HepG2 (cell line): ENCODE measurements around the gene KCNJ4. TPM values are rescaled to one million over a fixed set of nuclear protein-coding genes. Genes with fewer than 3 reads are reported as not detected.
A peak's percentile ranks its signal among the peaks of the same experiment; 100 is the strongest.

Experiments
- ATAC-seq: fragments of 200-7000 bp; cut with Tn5 transposase; 3 replicates; pipeline ENCODE4 v1.9.1; 2020; ENCODE audit warnings: mild to moderate bottlenecking, moderate library complexity
- BruUV-seq: library from RNA; stranded (reverse); fragments of 400-500 nt; replicated peaks from 2 replicates; lab custom pipeline; 2021; lab: Mats Ljungman, UMichigan
- CTCF ChIA-PET: fragments of 300-600 bp; formaldehyde crosslinking; extraction: SDS; loops from one replicate; lab custom pipeline; 2021; ENCODE audit warnings: low total read pairs, inconsistent platforms, low intra/inter-chr PET ratio; lab: Yijun Ruan, JAX
- POLR2A ChIA-PET: fragments of 350-600 bp; sonication (Branson Sonifier 250); formaldehyde crosslinking; loops from one replicate; lab custom pipeline; 2020; ENCODE audit warnings: antibody characterized with exemption, inconsistent platforms; lab: Yijun Ruan, JAX
- DNase-seq: peaks from one replicate; pipeline ENCODE4 v3.0.0-alpha.2; 2015; ENCODE audit warnings: low spot score
- FAIRE-seq: peaks from 3 replicates; lab custom pipeline; 2011; peaks lifted over from hg19 to GRCh38; lab: Jason Lieb, UNC
- H2AFZ ChIP-seq: one replicate; pipeline ENCODE4 v1.6.1; 2011; ENCODE audit warnings: low read length, inconsistent platforms
- H3K27ac ChIP-seq: fragments of 300-600 bp; 3 replicates; pipeline ENCODE4 v1.8.0; 2011; ENCODE audit warnings: mixed run types, mild to moderate bottlenecking, mixed read lengths, low read length, inconsistent platforms; ENCODE audit not compliant: insufficient read depth; ENCODE audit errors: extremely low read length
- H3K27me3 ChIP-seq, 2 experiments: fragments of 200-600 bp in 1 of 2; 2 replicates in 1 of 2; 3 replicates in 1 of 2; pipeline versions ENCODE4 v1.6.0 to v1.8.0; 2011; ENCODE audit warnings: low read length in 2 of 2, mild to moderate bottlenecking in 2 of 2, moderate library complexity in 2 of 2, inconsistent platforms in 1 of 2; ENCODE audit not compliant: insufficient read depth in 2 of 2, control insufficient read depth in 1 of 2
- H3K36me3 ChIP-seq, 2 experiments: fragments of 200-600 bp in 1 of 2; replicated peaks in 1 of 2; 2 replicates in 1 of 2; 3 replicates in 1 of 2; pipeline versions ENCODE4 v1.5.1 to v1.8.0; 2011; ENCODE audit warnings: low read length in 2 of 2, inconsistent platforms in 1 of 2; ENCODE audit not compliant: insufficient read depth in 2 of 2, control insufficient read depth in 1 of 2
- H3K4me1 ChIP-seq: 2 replicates; pipeline ENCODE4 v1.5.1; 2012; ENCODE audit warnings: low read length, inconsistent platforms; ENCODE audit not compliant: insufficient read depth
- H3K4me2 ChIP-seq: 2 replicates; pipeline ENCODE4 v1.6.0; 2011; ENCODE audit warnings: low read depth, low read length, inconsistent platforms
- H3K4me3 ChIP-seq, 3 experiments: fragments of 200-600 bp in 1 of 3; sonication (generic), shearing (Covaris generic) in 1 of 3; replicated peaks in 1 of 3; 2 replicates each; pipeline ENCODE4 v1.5.1; 2011 to 2016; ENCODE audit warnings: low read length in 3 of 3, inconsistent platforms in 2 of 3, low read depth in 2 of 3, mild to moderate bottlenecking in 2 of 3, control low read depth in 1 of 3, mixed read lengths in 1 of 3; ENCODE audit not compliant: insufficient read depth in 1 of 3
- H3K79me2 ChIP-seq: one replicate; pipeline ENCODE4 v1.6.1; 2011; ENCODE audit warnings: low read length, inconsistent platforms; ENCODE audit not compliant: insufficient read depth
- H3K9ac ChIP-seq: 2 replicates; pipeline ENCODE4 v1.6.0; 2011; ENCODE audit warnings: mild to moderate bottlenecking, low read depth, low read length, inconsistent platforms; ENCODE audit not compliant: insufficient read depth
- H3K9me3 ChIP-seq: 2 replicates; pipeline ENCODE4 v1.5.1; 2012; ENCODE audit warnings: mild to moderate bottlenecking, low read length
- H4K20me1 ChIP-seq: 2 replicates; pipeline ENCODE4 v1.6.0; 2011; ENCODE audit warnings: inconsistent platforms, mild to moderate bottlenecking, low read length, moderate library complexity; ENCODE audit not compliant: insufficient read depth
- BHLHE40 ChIP-seq: IDR thresholded peaks from 2 replicates; pipeline ENCODE4 v1.6.1; 2011; ENCODE audit warnings: low read length, improper control_type of control experiment
- EZH2 ChIP-seq: conservative IDR thresholded peaks from 2 replicates; pipeline ENCODE4 v1.6.1; 2012; ENCODE audit warnings: mild to moderate bottlenecking, low read depth, low read length, moderate library complexity
- KLF9 ChIP-seq: IDR thresholded peaks from 2 replicates; pipeline ENCODE4 v1.6.1; 2016; ENCODE audit warnings: low read depth
- NCOA5 ChIP-seq: sonication (generic); formaldehyde crosslinking; IDR thresholded peaks from 2 replicates; pipeline ENCODE4 v1.4.0; 2020; ENCODE audit warnings: missing genetic modification reagents
- PCBP1 ChIP-seq: fragments of 200-400 bp; formaldehyde crosslinking; IDR thresholded peaks from 2 replicates; pipeline ENCODE4 v1.6.1; 2017; ENCODE audit warnings: mild to moderate bottlenecking, low read depth, low read length, borderline replicate concordance
- POGK ChIP-seq: sonication (generic); formaldehyde crosslinking; conservative IDR thresholded peaks from 2 replicates; pipeline ENCODE4 v1.8.0; 2022; ENCODE audit warnings: mild to moderate bottlenecking, moderate library complexity, missing genetic modification reagents
- RCOR2 ChIP-seq: IDR thresholded peaks from 2 replicates; pipeline ENCODE4 v1.6.1; 2016; ENCODE audit warnings: missing biosample characterization, missing genetic modification reagents
- RFX3 ChIP-seq: IDR thresholded peaks from 2 replicates; pipeline ENCODE4 v1.6.1; 2016; ENCODE audit warnings: missing biosample characterization, missing genetic modification reagents
- SRSF9 ChIP-seq: fragments of 200-400 bp; formaldehyde crosslinking; IDR thresholded peaks from 2 replicates; pipeline ENCODE4 v1.6.1; 2018; ENCODE audit warnings: borderline replicate concordance, mild to moderate bottlenecking, low read depth, low read length; ENCODE audit not compliant: insufficient read depth, poor library complexity, severe bottlenecking
- YY1 ChIP-seq: IDR thresholded peaks from 2 replicates; pipeline ENCODE4 v1.6.1; 2011; ENCODE audit warnings: low read length, low read depth, moderate library complexity, mild to moderate bottlenecking; ENCODE audit not compliant: insufficient read depth, insufficient replicate concordance
- ZSCAN9 ChIP-seq: IDR thresholded peaks from 2 replicates; pipeline ENCODE4 v1.6.1; 2016; ENCODE audit warnings: borderline replicate concordance
- WGBS: methylation state at CpG from one replicate; pipeline ENCODE4 v1.1.6; 2017; ENCODE audit warnings: low lambda C conversion rate; 5-methylcytosine and 5-hydroxymethylcytosine counted together
- in situ Hi-C: cut with HindIII; loops from 2 replicates; pipeline ENCODE4 v1.10.0; 2017; ENCODE audit warnings: low pct_unique_long_range_greater_than_20kb; ENCODE audit not compliant: extremely low pct_ligation_motif_present
- intact Hi-C: fragments of 100-400 bp; cut with micrococcal nuclease; formaldehyde crosslinking; loops from one replicate; pipeline ENCODE4 v1.10.0; 2022; ENCODE audit not compliant: unreplicated experiment
- polyA plus RNA-seq, 8 experiments: library from polyadenylated mRNA; depleted of rRNA in 3 of 8; stranded (reverse) in 7 of 8; unstranded in 1 of 8; fragments of >200 nt; fragmentation: Illumina TruSeq in 4 of 8; extraction: Trizol in 4 of 8; gene quantifications; 2 replicates each; pipeline versions ENCODE4 v1.2.1 to v1.2.3, GENCODE V29; 2011 to 2016; ENCODE audit warnings: low read depth in 4 of 8, missing spikeins in 1 of 8, mixed read lengths in 1 of 8; ENCODE audit not compliant: insufficient read depth in 1 of 8
- total RNA-seq, 5 experiments: library from RNA; depleted of rRNA; stranded (reverse); fragments of >200 nt; fragmentation: Illumina TruSeq; extraction: Trizol; gene quantifications; 2 replicates each; pipeline ENCODE4 v1.2.3, GENCODE V29; 2016; ENCODE audit warnings: low read depth in 1 of 5
- TF ChIP-seq, protein P1 (sequence below): sonication (generic); formaldehyde crosslinking; IDR thresholded peaks from 2 replicates; pipeline ENCODE4 v1.4.0; 2020; ENCODE audit warnings: missing genetic modification reagents
- TF ChIP-seq, protein P2 (sequence below): sonication (generic); formaldehyde crosslinking; IDR thresholded peaks from 2 replicates; pipeline ENCODE4 v1.4.0; 2020; ENCODE audit warnings: missing genetic modification reagents
- TF ChIP-seq, protein P3 (sequence below): sonication (generic); formaldehyde crosslinking; IDR thresholded peaks from 2 replicates; pipeline ENCODE4 v1.4.0; 2020; ENCODE audit warnings: missing genetic modification reagents

KCNJ4 gene
- total and polyA plus RNA-seq, 2 of the 13 experiments (the other 11 are each of a cell fraction or from before 2014, with no cell fraction given): not detected

DNA sequence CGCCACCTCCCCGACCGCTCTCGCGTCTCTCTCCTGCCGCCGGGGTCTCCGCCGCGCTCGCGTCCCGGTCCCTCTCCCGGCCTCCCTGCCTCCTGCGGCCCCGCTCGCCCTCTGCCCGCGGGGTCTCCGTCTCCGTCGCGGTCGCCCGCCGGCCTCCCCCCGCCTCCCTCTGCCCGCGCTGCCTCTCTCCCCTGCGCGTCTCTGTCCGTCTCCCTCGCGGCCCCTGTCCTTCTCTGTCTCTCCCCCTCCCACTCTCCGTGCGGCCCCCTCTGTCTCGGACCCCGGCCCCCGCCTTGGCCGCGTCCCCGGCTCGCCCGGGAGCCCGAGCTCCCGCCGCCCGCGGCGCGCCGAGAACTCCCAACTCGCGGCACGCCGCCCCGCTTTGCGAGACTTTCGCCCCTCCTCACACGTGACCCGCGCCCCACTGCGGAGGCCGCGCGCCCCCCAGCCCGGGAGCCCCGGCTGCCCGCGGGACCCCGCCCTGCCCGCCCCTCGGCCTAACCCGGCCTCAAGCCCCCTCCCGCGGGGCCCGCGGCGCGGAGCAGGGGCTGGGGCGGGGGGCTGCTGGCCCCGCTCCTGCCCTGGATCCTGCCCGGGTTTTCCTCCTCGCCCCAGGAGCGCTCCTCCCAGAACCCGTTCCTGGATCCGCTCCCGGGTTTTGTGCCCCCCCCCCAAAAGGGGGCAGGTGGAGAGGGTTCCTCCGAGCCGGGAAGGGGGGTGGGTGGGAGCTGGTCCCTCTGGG is 702 bp upstream of the KCNJ4 start (continued):
- TF ChIP-seq, protein P1, sequence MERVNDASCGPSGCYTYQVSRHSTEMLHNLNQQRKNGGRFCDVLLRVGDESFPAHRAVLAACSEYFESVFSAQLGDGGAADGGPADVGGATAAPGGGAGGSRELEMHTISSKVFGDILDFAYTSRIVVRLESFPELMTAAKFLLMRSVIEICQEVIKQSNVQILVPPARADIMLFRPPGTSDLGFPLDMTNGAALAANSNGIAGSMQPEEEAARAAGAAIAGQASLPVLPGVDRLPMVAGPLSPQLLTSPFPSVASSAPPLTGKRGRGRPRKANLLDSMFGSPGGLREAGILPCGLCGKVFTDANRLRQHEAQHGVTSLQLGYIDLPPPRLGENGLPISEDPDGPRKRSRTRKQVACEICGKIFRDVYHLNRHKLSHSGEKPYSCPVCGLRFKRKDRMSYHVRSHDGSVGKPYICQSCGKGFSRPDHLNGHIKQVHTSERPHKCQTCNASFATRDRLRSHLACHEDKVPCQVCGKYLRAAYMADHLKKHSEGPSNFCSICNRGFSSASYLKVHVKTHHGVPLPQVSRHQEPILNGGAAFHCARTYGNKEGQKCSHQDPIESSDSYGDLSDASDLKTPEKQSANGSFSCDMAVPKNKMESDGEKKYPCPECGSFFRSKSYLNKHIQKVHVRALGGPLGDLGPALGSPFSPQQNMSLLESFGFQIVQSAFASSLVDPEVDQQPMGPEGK: peak; percentile 87
- TF ChIP-seq RFX3 (CRISPR knock-in tag) (no peak), PCBP1 (peak; percentile 70; the same call in 1 of the 2 replicates), BHLHE40 (peak; percentile 38; the same call in 1 of the 2 replicates)

- in situ Hi-C loops (no loop called here), intact Hi-C loops (no loop called here)
- no peak overlapping the region for H3K27ac ChIP-seq
- peaks cover 19 to 79% of the 10 kb centered on the region in 2 experiments for H3K27me3 ChIP-seq
- H4K20me1 ChIP-seq: no peaks in the 10 kb centered on the region
- peak overlapping the region; percentile 10 to 73 (median 21); a peak in 3 of 6 replicates for H3K4me3 ChIP-seq
- ATAC-seq: peak; percentile 23; the same call in 2 of the 3 replicates
- WGBS: 4% methylated on average over 5 of the region's 67 CpGs
- DNase-seq: no peak
- no peak for FAIRE-seq
- no TSS peak for BruUV-seq
- H3K9me3 ChIP-seq: no peaks in the 10 kb centered on the region
- POLR2A ChIA-PET: no interaction called here
- no peak overlapping the region for H2AFZ ChIP-seq
- H3K79me2 ChIP-seq: no peaks in the 10 kb centered on the region
- no peaks in the 10 kb centered on the region for H3K36me3 ChIP-seq
- H3K9ac ChIP-seq: no peak overlapping the region
- CTCF ChIA-PET: no interaction called here
- H3K4me2 ChIP-seq: peak overlapping the region; percentile 55
- peaks cover 18% of the 10 kb centered on the region for H3K4me1 ChIP-seq
- TF ChIP-seq, protein P2, sequence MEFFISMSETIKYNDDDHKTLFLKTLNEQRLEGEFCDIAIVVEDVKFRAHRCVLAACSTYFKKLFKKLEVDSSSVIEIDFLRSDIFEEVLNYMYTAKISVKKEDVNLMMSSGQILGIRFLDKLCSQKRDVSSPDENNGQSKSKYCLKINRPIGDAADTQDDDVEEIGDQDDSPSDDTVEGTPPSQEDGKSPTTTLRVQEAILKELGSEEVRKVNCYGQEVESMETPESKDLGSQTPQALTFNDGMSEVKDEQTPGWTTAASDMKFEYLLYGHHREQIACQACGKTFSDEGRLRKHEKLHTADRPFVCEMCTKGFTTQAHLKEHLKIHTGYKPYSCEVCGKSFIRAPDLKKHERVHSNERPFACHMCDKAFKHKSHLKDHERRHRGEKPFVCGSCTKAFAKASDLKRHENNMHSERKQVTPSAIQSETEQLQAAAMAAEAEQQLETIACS (CRISPR knock-in tag): peak; percentile 24; the same call in 1 of the 2 replicates
- TF ChIP-seq NCOA5 (CRISPR knock-in tag) (no peak), SRSF9 (no peak), POGK (CRISPR knock-in tag) (no peak), KLF9 (CRISPR knock-in tag) (no peak), EZH2 (peak; percentile 98), YY1 (no peak), ZSCAN9 (CRISPR knock-in tag) (no peak), RCOR2 (CRISPR knock-in tag) (no peak)
- TF ChIP-seq, protein P3, sequence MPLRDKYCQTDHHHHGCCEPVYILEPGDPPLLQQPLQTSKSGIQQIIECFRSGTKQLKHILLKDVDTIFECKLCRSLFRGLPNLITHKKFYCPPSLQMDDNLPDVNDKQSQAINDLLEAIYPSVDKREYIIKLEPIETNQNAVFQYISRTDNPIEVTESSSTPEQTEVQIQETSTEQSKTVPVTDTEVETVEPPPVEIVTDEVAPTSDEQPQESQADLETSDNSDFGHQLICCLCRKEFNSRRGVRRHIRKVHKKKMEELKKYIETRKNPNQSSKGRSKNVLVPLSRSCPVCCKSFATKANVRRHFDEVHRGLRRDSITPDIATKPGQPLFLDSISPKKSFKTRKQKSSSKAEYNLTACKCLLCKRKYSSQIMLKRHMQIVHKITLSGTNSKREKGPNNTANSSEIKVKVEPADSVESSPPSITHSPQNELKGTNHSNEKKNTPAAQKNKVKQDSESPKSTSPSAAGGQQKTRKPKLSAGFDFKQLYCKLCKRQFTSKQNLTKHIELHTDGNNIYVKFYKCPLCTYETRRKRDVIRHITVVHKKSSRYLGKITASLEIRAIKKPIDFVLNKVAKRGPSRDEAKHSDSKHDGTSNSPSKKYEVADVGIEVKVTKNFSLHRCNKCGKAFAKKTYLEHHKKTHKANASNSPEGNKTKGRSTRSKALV: peak; percentile 38; the same call in 1 of the 2 replicates
Observed at GRCh38 chr22:38454353-38455075, 485 bp downstream of the KCNJ4 start.
